Loucy (cell line): Measurements from ENCODE around the gene P4HB.

Experiments used
- H2AFZ ChIP-seq: fragments of 200-600 bp; sonication (generic); 2 replicates; pipeline ENCODE4 v1.6.0; 2016; ENCODE audit warnings: antibody characterized with exemption, mild to moderate bottlenecking, low read length, moderate library complexity
- H3F3A ChIP-seq: fragments of 200-600 bp; 2 replicates; pipeline ENCODE4 v1.6.0; 2016; ENCODE audit warnings: antibody characterized with exemption, low read depth, mild to moderate bottlenecking
- H3K27me3 ChIP-seq: fragments of 200-600 bp; sonication (generic); 2 replicates; pipeline ENCODE4 v1.6.1; 2014; ENCODE audit warnings: low read length, mild to moderate bottlenecking; ENCODE audit not compliant: insufficient read depth, poor library complexity, severe bottlenecking
- H3K36me3 ChIP-seq: fragments of 200-600 bp; sonication (generic); 2 replicates; pipeline ENCODE4 v1.6.1; 2016; ENCODE audit warnings: low read length; ENCODE audit not compliant: insufficient read depth
- H3K4me1 ChIP-seq: fragments of 200-600 bp; sonication (generic); 2 replicates; pipeline ENCODE4 v1.5.1; 2014; ENCODE audit warnings: low read length, mild to moderate bottlenecking; ENCODE audit not compliant: insufficient read depth, poor library complexity, severe bottlenecking
- H3K4me2 ChIP-seq: fragments of 200-600 bp; sonication (generic); 2 replicates; pipeline ENCODE4 v1.6.0; 2014; ENCODE audit warnings: antibody characterized with exemption, low read length, low read depth, mild to moderate bottlenecking; ENCODE audit not compliant: poor library complexity, severe bottlenecking
- H3K4me3 ChIP-seq: fragments of 200-600 bp; sonication (generic); 2 replicates; pipeline ENCODE4 v1.5.1; 2014; ENCODE audit warnings: low read length, mild to moderate bottlenecking, mixed read lengths; ENCODE audit not compliant: poor library complexity, severe bottlenecking
- H3K79me2 ChIP-seq: fragments of 200-600 bp; sonication (generic); 2 replicates; pipeline ENCODE4 v1.6.1; 2014; ENCODE audit warnings: low read length; ENCODE audit not compliant: insufficient read depth
- H3K9ac ChIP-seq: fragments of 200-600 bp; sonication (generic); 2 replicates; pipeline ENCODE4 v1.6.0; 2014; ENCODE audit warnings: mild to moderate bottlenecking, low read depth, low read length, moderate library complexity; ENCODE audit not compliant: poor library complexity, severe bottlenecking
- H3K9me2 ChIP-seq: fragments of 200-600 bp; sonication (generic); replicated peaks from 2 replicates; pipeline ENCODE4 v1.6.1; 2016; ENCODE audit warnings: low read depth, low read length, mixed read lengths
- H3K9me3 ChIP-seq: fragments of 200-600 bp; sonication (generic); 2 replicates; pipeline ENCODE4 v1.6.1; 2014; ENCODE audit warnings: mild to moderate bottlenecking, antibody characterized with exemption, low read length, low read depth; ENCODE audit not compliant: insufficient read depth
- H4K20me1 ChIP-seq: fragments of 200-600 bp; sonication (generic); 2 replicates; pipeline ENCODE4 v1.6.0; 2014; ENCODE audit warnings: antibody characterized with exemption, low read length, mild to moderate bottlenecking; ENCODE audit not compliant: insufficient read depth, poor library complexity, severe bottlenecking
- CTCF ChIP-seq: fragments of 200-600 bp; sonication (generic); conservative IDR thresholded peaks from 2 replicates; pipeline ENCODE4 v1.5.1; 2014; ENCODE audit warnings: mild to moderate bottlenecking, antibody characterized with exemption, low read length
- EZH2phosphoT487 ChIP-seq: fragments of 200-600 bp; IDR thresholded peaks from 2 replicates; pipeline ENCODE4 v1.6.1; 2018; ENCODE audit warnings: antibody characterized with exemption, mild to moderate bottlenecking, moderate library complexity, borderline replicate concordance

The P4HB gene

GRCh38 chr17:81813861-81814683 lies 46.3 kb downstream of the P4HB start:
- Histone ChIP-seq H3K9me3 (no peaks in the 10 kb centered on the region), H3K9me2 (no peaks in the 10 kb centered on the region), H4K20me1 (no peaks in the 10 kb centered on the region), H3K4me3 (no peak overlapping the region), H3K36me3 (no peaks in the 10 kb centered on the region), H3K9ac (no peak overlapping the region), H3K79me2 (no peaks in the 10 kb centered on the region), H3K4me2 (no peak overlapping the region), H3K4me1 (no peaks in the 10 kb centered on the region), H2AFZ (no peak overlapping the region), H3F3A (no peaks in the 10 kb centered on the region), H3K27me3 (no peaks in the 10 kb centered on the region)
- TF ChIP-seq EZH2phosphoT487 = no peak
- no peak for TF ChIP-seq CTCF

- H3K9me2 ChIP-seq = no peaks in the 10 kb centered on the region
- no peaks in the 10 kb centered on the region for H3K9me3 ChIP-seq
- no peaks in the 10 kb centered on the region for H3F3A ChIP-seq
- no peak overlapping the region for H3K9ac ChIP-seq
- no peaks in the 10 kb centered on the region for H4K20me1 ChIP-seq
- H3K4me1 ChIP-seq = no peaks in the 10 kb centered on the region
- no peaks in the 10 kb centered on the region for H3K79me2 ChIP-seq
- no peak for TF ChIP-seq EZH2phosphoT487
- no peak for TF ChIP-seq CTCF
- no peak overlapping the region for H3K4me3 ChIP-seq
- H3K27me3 ChIP-seq = no peaks in the 10 kb centered on the region
- H2AFZ ChIP-seq = no peak overlapping the region
- no peak overlapping the region for H3K4me2 ChIP-seq
- H3K36me3 ChIP-seq = no peaks in the 10 kb centered on the region
Observed at GRCh38 chr17:81813371-81813684, 47.0 kb downstream of the P4HB start.

- no peaks in the 10 kb centered on the region for H3K27me3 ChIP-seq
- no peaks in the 10 kb centered on the region for H3F3A ChIP-seq
- no peaks in the 10 kb centered on the region for H3K36me3 ChIP-seq
- H3K79me2 ChIP-seq = no peaks in the 10 kb centered on the region
- no peaks in the 10 kb centered on the region for H3K9me2 ChIP-seq
- no peak overlapping the region for H3K4me2 ChIP-seq
- H3K4me3 ChIP-seq = no peak overlapping the region
- no peaks in the 10 kb centered on the region for H3K4me1 ChIP-seq
- TF ChIP-seq CTCF (no peak), EZH2phosphoT487 (no peak)
- no peak overlapping the region for H2AFZ ChIP-seq
- H4K20me1 ChIP-seq = no peaks in the 10 kb centered on the region
- H3K9ac ChIP-seq = no peak overlapping the region
- H3K9me3 ChIP-seq = no peaks in the 10 kb centered on the region
Observed at GRCh38 chr17:81812571-81813370, 47.6 kb downstream of the P4HB start.
